HepG2 (cell line): ENCODE measurements around the gene WDR5B. TPM values are rescaled to one million over a fixed set of nuclear protein-coding genes. Genes with fewer than 3 reads are reported as not detected.
A peak's percentile ranks its signal among the peaks of the same experiment; 100 is the strongest.

Source experiments
- IKZF4 ChIP-seq: sonication (generic); formaldehyde crosslinking; IDR thresholded peaks from 2 replicates; pipeline ENCODE4 v1.5.1; 2020; ENCODE audit warnings: borderline replicate concordance, mild to moderate bottlenecking, low read depth, missing genetic modification reagents; ENCODE audit errors: not compliant biosample characterization
- KDM4B ChIP-seq: sonication (generic); formaldehyde crosslinking; IDR thresholded peaks from 2 replicates; pipeline ENCODE4 v1.4.0; 2020; ENCODE audit warnings: missing genetic modification reagents
- NFIB ChIP-seq: sonication (generic); formaldehyde crosslinking; IDR thresholded peaks from 2 replicates; pipeline ENCODE4 v1.9.0; 2021; ENCODE audit warnings: missing genetic modification reagents, mild to moderate bottlenecking, borderline replicate concordance
- ZFP36L1 ChIP-seq: sonication (generic); formaldehyde crosslinking; IDR thresholded peaks from 2 replicates; pipeline ENCODE4 v1.8.0; 2022; ENCODE audit warnings: mild to moderate bottlenecking, missing genetic modification reagents, moderate library complexity
- ZNF24 ChIP-seq: fragments of 450-650 bp; IDR thresholded peaks from 2 replicates; pipeline ENCODE4 v1.6.1; 2017; ENCODE audit warnings: antibody characterized with exemption, mild to moderate bottlenecking
- ZNF34 ChIP-seq: sonication (generic); formaldehyde crosslinking; IDR thresholded peaks from 2 replicates; pipeline ENCODE4 v1.4.0; 2020; ENCODE audit warnings: mild to moderate bottlenecking, missing genetic modification reagents, borderline replicate concordance
- polyA plus RNA-seq, 8 experiments: library from polyadenylated mRNA; depleted of rRNA in 3 of 8; stranded (reverse) in 7 of 8; unstranded in 1 of 8; fragments of >200 nt; fragmentation: Illumina TruSeq in 4 of 8; extraction: Trizol in 4 of 8; gene quantifications; 2 replicates each; pipeline versions ENCODE4 v1.2.1 to v1.2.3, GENCODE V29; 2011 to 2016; ENCODE audit warnings: low read depth in 4 of 8, missing spikeins in 1 of 8, mixed read lengths in 1 of 8; ENCODE audit not compliant: insufficient read depth in 1 of 8
- total RNA-seq, 5 experiments: library from RNA; depleted of rRNA; stranded (reverse); fragments of >200 nt; fragmentation: Illumina TruSeq; extraction: Trizol; gene quantifications; 2 replicates each; pipeline ENCODE4 v1.2.3, GENCODE V29; 2016; ENCODE audit warnings: low read depth in 1 of 5
- TF ChIP-seq, protein P1 (sequence below): sonication (generic); formaldehyde crosslinking; IDR thresholded peaks from 2 replicates; pipeline ENCODE4 v1.8.1; 2023; ENCODE audit warnings: mild to moderate bottlenecking, moderate library complexity, missing genetic modification reagents
- TF ChIP-seq, protein P2 (sequence below): sonication (generic); formaldehyde crosslinking; IDR thresholded peaks from 2 replicates; pipeline ENCODE4 v1.4.0; 2020; ENCODE audit warnings: missing genetic modification reagents, borderline replicate concordance
- TF ChIP-seq, protein P3 (sequence below), 2 experiments: fragments of 450-650 bp in 1 of 2; sonication (generic) in 1 of 2; formaldehyde crosslinking; IDR thresholded peaks; 2 replicates each; pipeline versions ENCODE4 v1.5.0 to v1.8.0; 2020 to 2022; ENCODE audit warnings: mild to moderate bottlenecking in 1 of 2, missing genetic modification reagents in 1 of 2
- TF ChIP-seq, protein P4 (sequence below): sonication (generic); formaldehyde crosslinking; IDR thresholded peaks from 2 replicates; pipeline ENCODE4 v1.4.0; 2020; ENCODE audit warnings: missing genetic modification reagents, borderline replicate concordance
- TF ChIP-seq, protein P5 (sequence below): sonication (generic); formaldehyde crosslinking; IDR thresholded peaks from 2 replicates; pipeline ENCODE4 v1.4.0; 2020; ENCODE audit warnings: missing genetic modification reagents

The WDR5B gene
- total and polyA plus RNA-seq, 2 of the 13 experiments (the other 11 are each of a cell fraction or from before 2014, with no cell fraction given) = 2.5 to 3.6 TPM

DNA sequence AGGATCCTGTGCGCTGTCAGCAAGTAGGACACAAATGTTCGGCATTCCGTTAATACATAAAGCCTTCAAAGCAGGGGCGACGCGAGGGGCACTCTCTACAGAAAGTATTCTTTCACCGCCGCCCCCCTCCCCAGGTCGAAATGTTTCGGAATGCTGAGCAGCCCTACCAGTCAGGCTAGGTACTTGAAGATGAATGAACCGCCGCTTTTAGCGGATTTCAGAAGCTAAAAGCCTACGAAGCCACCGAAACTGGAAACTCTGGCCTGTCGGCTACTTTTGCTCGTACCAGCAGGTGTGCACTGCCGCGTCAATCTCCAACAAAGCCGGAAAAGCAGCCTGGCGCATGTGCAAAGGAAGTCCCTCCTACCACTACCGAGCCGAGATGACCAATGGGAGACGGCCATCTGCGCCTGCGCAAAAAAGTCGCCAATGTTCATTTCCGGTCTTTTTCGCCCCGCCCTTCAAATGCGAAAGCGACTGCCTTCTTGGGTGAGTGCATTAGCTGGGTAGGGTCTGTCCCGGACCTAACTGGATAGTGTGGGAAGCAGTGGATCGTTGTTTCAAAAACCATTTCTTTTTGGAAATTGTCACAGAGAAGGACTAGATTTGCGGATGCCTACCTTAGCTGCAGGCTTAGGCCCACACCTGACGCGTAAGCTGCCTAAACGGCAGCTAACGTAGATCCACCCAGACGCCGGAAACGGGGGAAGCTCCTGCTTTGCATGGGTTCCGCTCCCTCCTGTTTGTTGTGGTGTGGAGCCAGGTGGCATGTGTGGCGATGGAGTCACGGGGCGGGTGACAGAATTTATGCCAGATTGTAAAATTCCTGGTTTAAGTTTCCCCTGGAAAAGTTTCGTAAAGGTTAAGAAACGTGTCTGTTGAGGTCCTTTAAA lies at the start of gene WDR5B (continued):
- TF ChIP-seq, protein P1, sequence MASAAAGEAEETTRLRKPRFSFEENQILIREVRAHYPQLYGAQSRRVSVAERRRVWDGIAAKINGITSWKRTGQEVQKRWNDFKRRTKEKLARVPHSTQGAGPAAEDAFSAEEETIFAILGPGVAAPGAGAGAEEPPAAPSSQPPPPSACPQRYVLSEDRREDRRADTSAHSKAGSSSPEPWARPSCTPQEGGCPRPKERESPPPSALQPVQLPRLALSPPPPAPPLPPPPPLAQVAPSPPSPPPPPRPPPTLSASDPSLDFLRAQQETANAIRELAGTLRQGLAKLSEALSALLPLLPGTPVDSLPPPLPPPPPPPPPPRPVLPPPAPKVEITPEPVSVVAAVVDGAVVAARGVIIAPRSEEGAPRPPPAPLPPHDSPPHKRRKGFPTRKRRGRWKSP (CRISPR knock-in tag) = peak; percentile 82; the same call in 1 of the 2 replicates
- TF ChIP-seq, protein P2, sequence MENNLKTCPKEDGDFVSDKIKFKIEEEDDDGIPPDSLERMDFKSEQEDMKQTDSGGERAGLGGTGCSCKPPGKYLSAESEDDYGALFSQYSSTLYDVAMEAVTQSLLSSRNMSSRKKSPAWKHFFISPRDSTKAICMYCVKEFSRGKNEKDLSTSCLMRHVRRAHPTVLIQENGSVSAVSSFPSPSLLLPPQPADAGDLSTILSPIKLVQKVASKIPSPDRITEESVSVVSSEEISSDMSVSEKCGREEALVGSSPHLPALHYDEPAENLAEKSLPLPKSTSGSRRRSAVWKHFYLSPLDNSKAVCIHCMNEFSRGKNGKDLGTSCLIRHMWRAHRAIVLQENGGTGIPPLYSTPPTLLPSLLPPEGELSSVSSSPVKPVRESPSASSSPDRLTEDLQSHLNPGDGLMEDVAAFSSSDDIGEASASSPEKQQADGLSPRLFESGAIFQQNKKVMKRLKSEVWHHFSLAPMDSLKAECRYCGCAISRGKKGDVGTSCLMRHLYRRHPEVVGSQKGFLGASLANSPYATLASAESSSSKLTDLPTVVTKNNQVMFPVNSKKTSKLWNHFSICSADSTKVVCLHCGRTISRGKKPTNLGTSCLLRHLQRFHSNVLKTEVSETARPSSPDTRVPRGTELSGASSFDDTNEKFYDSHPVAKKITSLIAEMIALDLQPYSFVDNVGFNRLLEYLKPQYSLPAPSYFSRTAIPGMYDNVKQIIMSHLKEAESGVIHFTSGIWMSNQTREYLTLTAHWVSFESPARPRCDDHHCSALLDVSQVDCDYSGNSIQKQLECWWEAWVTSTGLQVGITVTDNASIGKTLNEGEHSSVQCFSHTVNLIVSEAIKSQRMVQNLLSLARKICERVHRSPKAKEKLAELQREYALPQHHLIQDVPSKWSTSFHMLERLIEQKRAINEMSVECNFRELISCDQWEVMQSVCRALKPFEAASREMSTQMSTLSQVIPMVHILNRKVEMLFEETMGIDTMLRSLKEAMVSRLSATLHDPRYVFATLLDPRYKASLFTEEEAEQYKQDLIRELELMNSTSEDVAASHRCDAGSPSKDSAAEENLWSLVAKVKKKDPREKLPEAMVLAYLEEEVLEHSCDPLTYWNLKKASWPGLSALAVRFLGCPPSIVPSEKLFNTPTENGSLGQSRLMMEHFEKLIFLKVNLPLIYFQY (CRISPR knock-in tag) = peak; percentile 50; the same call in 1 of the 2 replicates
- TF ChIP-seq, protein P3, sequence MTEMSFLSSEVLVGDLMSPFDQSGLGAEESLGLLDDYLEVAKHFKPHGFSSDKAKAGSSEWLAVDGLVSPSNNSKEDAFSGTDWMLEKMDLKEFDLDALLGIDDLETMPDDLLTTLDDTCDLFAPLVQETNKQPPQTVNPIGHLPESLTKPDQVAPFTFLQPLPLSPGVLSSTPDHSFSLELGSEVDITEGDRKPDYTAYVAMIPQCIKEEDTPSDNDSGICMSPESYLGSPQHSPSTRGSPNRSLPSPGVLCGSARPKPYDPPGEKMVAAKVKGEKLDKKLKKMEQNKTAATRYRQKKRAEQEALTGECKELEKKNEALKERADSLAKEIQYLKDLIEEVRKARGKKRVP (CRISPR knock-in tag; IDR thresholded peaks at IDR 0.05) = peak in 1 of 2 experiments; percentile 21; a peak in 1 of 4 replicates
- TF ChIP-seq, protein P4, sequence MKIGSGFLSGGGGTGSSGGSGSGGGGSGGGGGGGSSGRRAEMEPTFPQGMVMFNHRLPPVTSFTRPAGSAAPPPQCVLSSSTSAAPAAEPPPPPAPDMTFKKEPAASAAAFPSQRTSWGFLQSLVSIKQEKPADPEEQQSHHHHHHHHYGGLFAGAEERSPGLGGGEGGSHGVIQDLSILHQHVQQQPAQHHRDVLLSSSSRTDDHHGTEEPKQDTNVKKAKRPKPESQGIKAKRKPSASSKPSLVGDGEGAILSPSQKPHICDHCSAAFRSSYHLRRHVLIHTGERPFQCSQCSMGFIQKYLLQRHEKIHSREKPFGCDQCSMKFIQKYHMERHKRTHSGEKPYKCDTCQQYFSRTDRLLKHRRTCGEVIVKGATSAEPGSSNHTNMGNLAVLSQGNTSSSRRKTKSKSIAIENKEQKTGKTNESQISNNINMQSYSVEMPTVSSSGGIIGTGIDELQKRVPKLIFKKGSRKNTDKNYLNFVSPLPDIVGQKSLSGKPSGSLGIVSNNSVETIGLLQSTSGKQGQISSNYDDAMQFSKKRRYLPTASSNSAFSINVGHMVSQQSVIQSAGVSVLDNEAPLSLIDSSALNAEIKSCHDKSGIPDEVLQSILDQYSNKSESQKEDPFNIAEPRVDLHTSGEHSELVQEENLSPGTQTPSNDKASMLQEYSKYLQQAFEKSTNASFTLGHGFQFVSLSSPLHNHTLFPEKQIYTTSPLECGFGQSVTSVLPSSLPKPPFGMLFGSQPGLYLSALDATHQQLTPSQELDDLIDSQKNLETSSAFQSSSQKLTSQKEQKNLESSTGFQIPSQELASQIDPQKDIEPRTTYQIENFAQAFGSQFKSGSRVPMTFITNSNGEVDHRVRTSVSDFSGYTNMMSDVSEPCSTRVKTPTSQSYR = no peak
- TF ChIP-seq ZFP36L1 = 0 out of 2 replicates have a peak, but pooled peaks have one; percentile 10
- TF ChIP-seq, protein P5, sequence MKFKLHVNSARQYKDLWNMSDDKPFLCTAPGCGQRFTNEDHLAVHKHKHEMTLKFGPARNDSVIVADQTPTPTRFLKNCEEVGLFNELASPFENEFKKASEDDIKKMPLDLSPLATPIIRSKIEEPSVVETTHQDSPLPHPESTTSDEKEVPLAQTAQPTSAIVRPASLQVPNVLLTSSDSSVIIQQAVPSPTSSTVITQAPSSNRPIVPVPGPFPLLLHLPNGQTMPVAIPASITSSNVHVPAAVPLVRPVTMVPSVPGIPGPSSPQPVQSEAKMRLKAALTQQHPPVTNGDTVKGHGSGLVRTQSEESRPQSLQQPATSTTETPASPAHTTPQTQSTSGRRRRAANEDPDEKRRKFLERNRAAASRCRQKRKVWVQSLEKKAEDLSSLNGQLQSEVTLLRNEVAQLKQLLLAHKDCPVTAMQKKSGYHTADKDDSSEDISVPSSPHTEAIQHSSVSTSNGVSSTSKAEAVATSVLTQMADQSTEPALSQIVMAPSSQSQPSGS (CRISPR knock-in tag) = no peak
- TF ChIP-seq NFIB (CRISPR knock-in tag) = no peak
- TF ChIP-seq ZNF24 = no peak
- TF ChIP-seq ZNF34 (CRISPR knock-in tag) = no peak
- TF ChIP-seq IKZF4 = peak; percentile 81
- TF ChIP-seq KDM4B (CRISPR knock-in tag) = 0 out of 2 replicates have a peak, but pooled peaks have one; percentile 35
